ENCODE results near the gene ATP6V1G1. TPM values are rescaled to one million over a fixed set of nuclear protein-coding genes. Genes with fewer than 3 reads are reported as not detected.

Gene ATP6V1G1
- polyA plus RNA-seq, 1 donor from 2014 or later: 361 TPM

DNA sequence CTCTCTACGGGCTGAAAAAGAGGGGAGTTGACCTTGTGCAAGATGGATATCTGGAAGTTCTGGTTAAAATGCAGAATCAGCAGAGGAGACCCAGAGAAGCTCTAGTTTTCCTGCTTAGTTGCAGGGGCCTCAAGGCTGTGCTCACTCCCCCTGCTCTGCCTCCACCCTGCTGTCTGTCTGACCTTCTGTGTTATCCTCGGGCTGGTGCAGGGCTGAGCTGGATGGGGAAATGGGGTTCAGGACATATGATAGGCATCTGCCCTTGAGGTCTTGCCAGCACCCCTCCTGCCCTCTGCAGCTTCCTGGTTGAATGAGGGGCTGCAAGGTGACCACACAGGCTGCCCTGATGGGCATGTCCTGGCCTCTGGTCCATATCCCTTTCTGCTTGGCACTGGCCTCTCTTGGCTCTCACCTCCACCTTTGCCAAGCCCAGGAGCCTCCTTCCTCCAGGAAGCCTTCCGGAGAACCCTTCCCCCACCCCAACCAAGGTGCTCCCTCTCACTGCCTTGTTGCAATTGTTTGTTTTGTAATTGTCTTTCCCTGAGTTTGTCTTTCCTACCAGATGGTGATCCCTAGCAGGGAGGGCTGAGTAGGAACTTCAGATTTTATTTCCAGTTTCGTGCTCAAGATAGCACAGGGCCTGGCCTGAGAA lies 24.8 kb downstream of the ATP6V1G1 start:
- Mint-ChIP-seq H3K36me3 (no peaks in the 10 kb centered on the region), H3K4me1 (peaks cover 49 to 62% (median 51%) of the 10 kb centered on the region in 3 donors), H3K9me3 (no peaks in the 10 kb centered on the region), H3K27me3 (no peaks in the 10 kb centered on the region), H3K27ac (peak overlapping the region; percentile 91 to 94 (median 94)), H3K4me3 (peak overlapping the region; percentile 87 to 98 (median 96))

DNA sequence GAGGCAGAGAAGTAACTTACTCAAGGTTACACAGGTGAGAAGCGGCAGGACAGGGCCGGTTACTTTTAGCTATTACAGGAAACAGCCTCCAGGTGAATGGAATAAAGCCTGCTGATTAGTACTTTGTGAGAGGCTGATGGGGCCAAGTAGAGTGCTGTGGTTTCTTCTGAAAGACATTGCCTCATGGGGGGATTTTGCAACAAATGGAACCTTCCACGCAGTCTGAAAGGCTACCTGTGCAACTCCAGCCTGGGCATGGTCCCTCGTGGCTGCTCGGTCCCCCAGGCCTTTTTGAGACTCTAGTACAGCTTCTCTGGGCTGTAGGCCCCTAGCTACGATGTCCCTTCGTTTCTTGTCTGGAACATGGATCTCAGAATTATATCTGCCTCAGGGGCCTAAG lies 25.5 kb downstream of the ATP6V1G1 start:
- peak overlapping the region; percentile 87 to 98 (median 96) for H3K4me3 Mint-ChIP-seq
- H3K27ac Mint-ChIP-seq: peak overlapping the region; percentile 91 to 94 (median 94)
- peaks cover 47 to 56% (median 48%) of the 10 kb centered on the region in 3 donors for H3K4me1 Mint-ChIP-seq
- no peaks in the 10 kb centered on the region for H3K9me3 Mint-ChIP-seq
- H3K36me3 Mint-ChIP-seq: no peaks in the 10 kb centered on the region
- no peaks in the 10 kb centered on the region for H3K27me3 Mint-ChIP-seq

DNA sequence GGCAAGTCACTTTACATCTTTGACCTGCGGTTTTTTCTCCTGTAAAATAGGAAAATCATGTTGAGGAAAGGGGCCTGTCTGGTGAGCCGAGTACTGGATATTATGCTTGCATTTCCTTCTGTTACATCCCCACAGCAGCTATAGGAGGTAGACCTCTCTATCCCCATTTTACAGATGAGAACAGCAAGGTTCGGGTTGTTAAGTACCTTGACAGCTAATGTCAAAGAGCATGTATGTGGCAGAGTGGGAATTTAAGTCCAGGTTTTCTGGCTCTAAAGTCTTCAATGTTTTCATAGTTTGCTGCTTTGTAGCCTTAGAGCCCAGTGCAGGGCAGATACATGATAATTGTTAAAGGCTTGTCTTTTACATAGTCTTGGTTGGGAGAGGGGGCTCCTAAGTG lies 26.4 kb downstream of the ATP6V1G1 start:
- Mint-ChIP-seq H3K36me3 (no peaks in the 10 kb centered on the region), H3K4me3 (peak overlapping the region in 3 of 4 donors; percentile 95 to 98 (median 97)), H3K27ac (peak overlapping the region; percentile 68 to 94 (median 91)), H3K9me3 (no peaks in the 10 kb centered on the region), H3K27me3 (no peaks in the 10 kb centered on the region), H3K4me1 (peaks cover 46 to 58% (median 54%) of the 10 kb centered on the region in 3 donors)

- H3K36me3 Mint-ChIP-seq: no peaks in the 10 kb centered on the region
- peak overlapping the region; percentile 13 to 98 (median 77) for H3K4me3 Mint-ChIP-seq
- peak overlapping the region; percentile 68 to 94 (median 91) for H3K27ac Mint-ChIP-seq
- H3K4me1 Mint-ChIP-seq: peaks cover 48 to 62% (median 56%) of the 10 kb centered on the region in 3 donors
- H3K27me3 Mint-ChIP-seq: no peaks in the 10 kb centered on the region
- H3K9me3 Mint-ChIP-seq: no peaks in the 10 kb centered on the region
These were observed 26.8 kb downstream of the ATP6V1G1 start for GRCh38 chr9:114614373-114614772.

- H3K9me3 Mint-ChIP-seq: no peaks in the 10 kb centered on the region
- H3K36me3 Mint-ChIP-seq: peaks cover 6% of the 10 kb centered on the region
- peak overlapping the region; percentile 54 to 96 (median 92) for H3K4me3 Mint-ChIP-seq
These were observed 29.3 kb downstream of the ATP6V1G1 start for GRCh38 chr9:114616684-114617520.

DNA sequence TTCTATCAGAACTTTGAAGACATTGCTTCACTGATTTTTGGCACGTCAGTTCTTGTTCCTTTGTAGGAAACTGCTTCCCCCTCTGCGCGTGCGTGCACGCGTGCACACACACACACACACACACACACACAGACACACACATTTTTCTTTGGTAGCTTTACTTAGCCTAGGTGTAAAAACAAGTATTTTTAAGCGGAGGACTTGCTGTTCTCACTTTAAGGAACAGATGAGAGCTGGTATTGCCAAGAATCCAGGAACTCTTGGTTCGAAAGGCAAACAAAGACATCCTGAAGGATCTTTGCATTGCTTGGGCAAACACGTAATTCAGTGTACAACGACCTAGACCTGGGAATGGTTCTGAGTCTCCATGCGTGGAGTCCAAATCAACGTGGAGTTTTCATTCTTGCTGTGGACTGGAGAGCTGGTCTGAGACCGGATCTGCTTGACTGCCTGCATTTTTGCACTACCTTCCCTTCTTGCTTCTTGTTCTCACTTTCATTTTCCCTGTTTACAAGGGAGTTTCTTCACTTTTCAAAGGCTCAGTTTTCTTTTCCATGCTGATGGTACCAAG lies 31.7 kb downstream of the ATP6V1G1 start:
- Mint-ChIP-seq H3K9me3 (no peaks in the 10 kb centered on the region), H3K27me3 (no peaks in the 10 kb centered on the region), H3K4me1 (peaks cover 30 to 42% (median 41%) of the 10 kb centered on the region in 3 donors), H3K27ac (peak overlapping the region; percentile 85 to 99 (median 97)), H3K36me3 (peaks cover 7% of the 10 kb centered on the region), H3K4me3 (peak overlapping the region; percentile 78 to 92 (median 88))

More at GRCh38 chr9:114616684-114617520, 29.3 kb downstream of the ATP6V1G1 start:
- Mint-ChIP-seq H3K27me3 (no peaks in the 10 kb centered on the region), H3K4me1 (peaks cover 47 to 62% (median 57%) of the 10 kb centered on the region in 3 donors), H3K27ac (peak overlapping the region; percentile 95 to 99 (median 98))

DNA sequence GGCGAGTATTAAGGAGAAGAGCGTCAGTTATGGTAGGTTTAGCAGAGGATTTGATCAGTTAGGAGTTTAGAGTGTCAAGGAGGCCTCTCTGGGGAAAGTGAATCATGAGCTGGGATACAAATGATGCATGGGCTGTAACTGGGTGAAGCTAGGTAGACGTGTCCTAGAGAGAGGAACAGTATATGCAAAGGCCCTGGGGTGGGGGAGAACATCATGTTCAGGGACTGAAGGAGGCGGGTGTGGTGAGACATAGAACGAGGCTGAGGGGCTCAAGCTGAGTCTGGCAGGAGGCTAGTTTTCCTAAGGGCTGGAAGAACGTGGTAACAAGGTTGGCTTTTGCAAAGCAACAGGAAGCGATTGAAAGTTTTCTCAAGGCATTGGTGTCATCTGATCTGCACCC lies 34.0 kb downstream of the ATP6V1G1 start:
- Mint-ChIP-seq H3K4me3 (peak overlapping the region in 1 of 4 donors; percentile 7), H3K27me3 (no peaks in the 10 kb centered on the region), H3K27ac (peak overlapping the region in 2 of 3 donors; percentile 43 to 52), H3K9me3 (no peaks in the 10 kb centered on the region), H3K36me3 (peaks cover 10% of the 10 kb centered on the region), H3K4me1 (peaks cover 27 to 37% (median 34%) of the 10 kb centered on the region in 3 donors)

DNA sequence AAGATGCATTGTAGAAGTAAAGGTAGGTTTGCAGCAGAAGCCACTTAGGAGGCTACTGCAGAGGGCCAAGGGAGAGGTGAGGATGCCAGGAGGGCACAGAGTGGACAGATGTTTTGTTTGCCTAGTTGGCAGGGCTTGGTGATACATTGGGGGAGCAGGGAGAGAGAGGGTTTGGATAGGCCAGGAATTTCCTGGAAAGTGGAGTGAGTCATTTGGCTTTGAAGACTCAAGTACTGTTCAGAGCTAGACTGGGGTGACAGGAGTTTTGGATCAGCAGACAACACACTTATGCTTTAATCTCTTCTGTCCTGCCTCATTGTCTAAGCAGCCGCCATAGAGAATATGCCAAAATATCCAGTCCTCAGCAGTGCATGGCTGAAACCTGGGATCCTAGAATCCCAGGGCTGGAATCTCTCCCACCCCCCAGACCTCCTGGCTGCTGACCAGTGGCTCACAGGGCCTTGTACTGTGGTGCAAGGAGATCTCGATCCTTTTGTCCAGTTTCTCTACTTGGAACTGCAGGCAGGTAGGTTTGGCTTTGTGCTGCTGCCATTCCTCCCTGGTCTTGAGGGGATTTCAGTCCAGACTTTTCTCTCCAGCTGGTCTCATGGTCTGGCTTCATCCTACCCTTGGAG lies 34.5 kb downstream of the ATP6V1G1 start:
- Mint-ChIP-seq H3K27ac (peak overlapping the region in 2 of 3 donors; percentile 43 to 52), H3K9me3 (no peaks in the 10 kb centered on the region), H3K36me3 (peaks cover 10% of the 10 kb centered on the region), H3K27me3 (no peaks in the 10 kb centered on the region), H3K4me3 (peak overlapping the region in 1 of 4 donors; percentile 7), H3K4me1 (peaks cover 22 to 32% (median 29%) of the 10 kb centered on the region in 3 donors)

DNA sequence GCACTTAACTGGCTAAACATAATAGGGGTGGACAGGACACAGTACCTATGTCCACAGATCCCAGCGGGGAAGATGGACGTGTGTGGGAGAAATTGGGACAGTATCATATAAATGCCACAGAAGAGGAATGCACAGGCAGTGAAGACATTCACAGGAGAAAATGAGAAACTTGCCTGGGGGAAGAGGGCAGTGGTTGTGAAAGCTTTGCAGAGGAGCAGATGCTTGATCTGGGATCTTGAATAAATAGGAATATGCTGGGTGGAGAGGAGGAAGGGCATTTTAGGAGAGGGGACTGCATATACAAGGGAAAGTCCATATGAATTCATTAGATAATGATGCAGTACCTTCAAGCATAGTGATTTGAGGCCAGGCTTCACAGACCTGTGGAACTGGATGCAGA lies 37.1 kb downstream of the ATP6V1G1 start:
- H3K4me3 Mint-ChIP-seq: no peak overlapping the region
- H3K36me3 Mint-ChIP-seq: peaks cover 11% of the 10 kb centered on the region
- no peaks in the 10 kb centered on the region for H3K27me3 Mint-ChIP-seq
- H3K4me1 Mint-ChIP-seq: peaks cover 3 to 16% (median 13%) of the 10 kb centered on the region in 3 donors
- H3K9me3 Mint-ChIP-seq: no peaks in the 10 kb centered on the region
- H3K27ac Mint-ChIP-seq: peak overlapping the region in 1 of 3 donors; percentile 47

DNA sequence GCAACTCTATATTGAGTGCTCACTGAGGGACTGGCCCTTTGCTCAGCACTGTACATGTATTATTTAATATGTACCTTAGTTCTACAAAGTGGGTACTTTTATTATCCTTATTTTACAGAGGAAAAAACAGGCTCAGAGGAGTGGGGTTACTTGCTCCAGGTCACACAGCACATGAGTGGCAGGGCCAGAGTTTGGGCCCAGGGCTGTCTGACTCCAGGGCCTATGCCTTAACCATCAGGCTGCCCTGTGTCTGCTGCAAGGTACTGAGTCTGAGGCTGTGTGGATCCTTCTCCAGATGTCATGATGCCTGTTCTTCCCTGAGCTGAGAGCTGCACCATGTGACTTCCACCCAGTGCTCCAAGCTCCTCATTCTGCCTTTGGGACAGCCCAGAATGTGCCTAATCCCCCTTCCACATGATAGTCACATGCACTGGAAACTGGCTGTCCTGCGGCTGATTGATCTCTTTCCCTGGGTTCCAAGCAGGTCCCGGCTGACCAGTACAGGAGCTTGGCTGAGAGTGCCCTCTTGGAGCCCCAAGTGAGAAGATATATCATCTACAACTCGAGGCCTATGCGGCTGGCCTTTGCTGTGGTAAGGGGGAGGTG lies 38.9 kb downstream of the ATP6V1G1 start:
- Mint-ChIP-seq H3K4me3 (no peak overlapping the region), H3K36me3 (peaks cover 9% of the 10 kb centered on the region), H3K27ac (peak overlapping the region in 1 of 3 donors; percentile 73), H3K27me3 (no peaks in the 10 kb centered on the region), H3K4me1 (peaks cover 2 to 16% (median 8%) of the 10 kb centered on the region in 3 donors), H3K9me3 (no peaks in the 10 kb centered on the region)

DNA sequence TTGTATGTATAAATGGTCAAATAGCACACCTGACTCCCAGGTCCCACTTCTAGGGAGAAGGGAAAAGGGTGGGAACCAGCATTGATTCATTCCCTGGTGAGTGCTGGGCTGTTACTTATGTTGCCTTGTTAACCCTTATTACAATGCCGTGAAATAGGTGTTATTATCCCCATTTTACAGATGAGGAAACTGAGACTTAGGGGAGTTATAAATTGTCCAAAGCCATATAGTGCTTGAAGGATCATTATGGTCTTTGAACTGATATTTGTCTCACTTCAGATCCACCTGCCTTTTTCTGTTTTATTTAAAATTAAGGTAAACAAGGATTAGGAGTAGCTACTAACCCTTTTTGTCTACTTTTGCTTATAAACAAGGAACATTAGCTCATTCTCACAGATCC lies 40.0 kb downstream of the ATP6V1G1 start:
- Mint-ChIP-seq H3K27me3 (no peaks in the 10 kb centered on the region), H3K4me1 (peaks cover 0 to 16% (median 3%) of the 10 kb centered on the region in 3 donors), H3K36me3 (peaks cover 4% of the 10 kb centered on the region), H3K4me3 (no peak overlapping the region), H3K27ac (no peak overlapping the region), H3K9me3 (no peaks in the 10 kb centered on the region)

GRCh38 chr9:114629563-114630090 lies 42.1 kb downstream of the ATP6V1G1 start:
- H3K4me3 Mint-ChIP-seq: no peak overlapping the region
- H3K4me1 Mint-ChIP-seq: peaks cover 0 to 9% (median 1%) of the 10 kb centered on the region in 3 donors
- peak overlapping the region in 1 of 3 donors; percentile 81 for H3K27ac Mint-ChIP-seq
- peaks cover 2% of the 10 kb centered on the region for H3K36me3 Mint-ChIP-seq
- no peaks in the 10 kb centered on the region for H3K27me3 Mint-ChIP-seq
- no peaks in the 10 kb centered on the region for H3K9me3 Mint-ChIP-seq

DNA sequence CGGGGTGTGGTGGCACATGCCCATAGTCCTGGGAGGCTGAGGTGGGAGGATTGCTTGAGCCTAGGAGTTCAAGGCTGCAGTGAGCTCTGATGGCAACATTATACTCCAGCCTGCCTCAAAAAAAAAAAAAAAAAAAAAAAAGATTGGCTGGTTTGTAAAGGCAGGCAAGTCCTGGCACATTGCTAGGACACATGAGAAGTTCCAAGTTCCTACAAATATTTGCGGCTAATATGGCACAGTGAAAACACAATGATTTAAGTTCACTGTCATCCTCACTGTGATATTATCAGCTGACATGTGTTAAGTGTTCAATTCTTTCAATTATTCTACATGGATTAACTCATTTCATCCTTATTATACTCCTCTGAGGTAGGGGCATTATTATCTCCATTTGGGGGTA lies 43.6 kb downstream of the ATP6V1G1 start:
- Mint-ChIP-seq H3K27ac (no peak overlapping the region), H3K4me3 (no peak overlapping the region), H3K36me3 (peaks cover 2% of the 10 kb centered on the region), H3K27me3 (no peaks in the 10 kb centered on the region), H3K4me1 (peaks cover 1 to 4% (median 2%) of the 10 kb centered on the region in 3 donors), H3K9me3 (no peaks in the 10 kb centered on the region)

Data from IgD-negative memory B cell (primary cell).